SIG-M5 treated with dmso at 0.1 percent for 504 hours (cell line): ENCODE data around the gene SCFD2.

Experiments
- DNase-seq: peaks from one replicate; lab custom pipeline; 2025; ENCODE audit not compliant: unreplicated experiment; lab: John Stamatoyannopoulos, UW

SCFD2 gene

DNA sequence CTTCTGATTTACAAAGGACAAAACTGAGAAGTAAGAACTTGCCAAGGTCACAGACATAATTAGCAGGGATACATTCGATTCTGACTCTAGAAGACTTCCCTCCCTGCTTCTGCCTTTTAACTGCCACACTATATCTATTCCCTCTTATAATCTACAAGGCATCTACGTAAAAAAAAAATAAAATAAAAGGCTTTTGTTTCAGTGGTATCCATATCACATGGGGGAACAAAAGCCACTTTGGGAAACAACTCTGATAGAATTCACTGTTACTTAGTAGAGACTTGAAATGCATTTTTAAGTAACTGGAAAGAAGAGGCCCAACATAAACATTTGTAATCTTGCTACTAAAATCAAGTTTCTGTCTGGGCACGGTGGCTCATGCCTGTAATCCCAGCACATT is 247.2 kb downstream of the SCFD2 start:
- DNase-seq = no peak

DNA sequence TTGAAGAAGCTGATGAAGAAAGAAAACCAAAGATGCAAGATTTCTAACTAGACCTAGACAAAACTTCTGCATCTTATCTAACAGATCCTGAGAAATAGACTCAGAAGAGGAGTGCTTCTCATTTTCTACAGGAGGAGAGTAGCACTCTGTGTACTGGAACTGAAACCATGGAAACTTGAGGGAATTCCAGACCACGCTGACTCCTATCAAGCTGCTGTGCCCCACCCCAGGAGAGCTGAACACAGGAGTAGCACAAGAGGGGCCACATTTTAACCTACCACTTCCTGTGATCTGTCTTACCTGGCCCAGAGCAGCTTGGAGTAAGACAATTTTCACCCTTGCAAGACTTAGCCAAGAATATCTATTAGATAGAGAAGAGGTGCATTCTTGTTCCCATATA is 248.9 kb downstream of the SCFD2 start:
- DNase-seq = no peak

DNA sequence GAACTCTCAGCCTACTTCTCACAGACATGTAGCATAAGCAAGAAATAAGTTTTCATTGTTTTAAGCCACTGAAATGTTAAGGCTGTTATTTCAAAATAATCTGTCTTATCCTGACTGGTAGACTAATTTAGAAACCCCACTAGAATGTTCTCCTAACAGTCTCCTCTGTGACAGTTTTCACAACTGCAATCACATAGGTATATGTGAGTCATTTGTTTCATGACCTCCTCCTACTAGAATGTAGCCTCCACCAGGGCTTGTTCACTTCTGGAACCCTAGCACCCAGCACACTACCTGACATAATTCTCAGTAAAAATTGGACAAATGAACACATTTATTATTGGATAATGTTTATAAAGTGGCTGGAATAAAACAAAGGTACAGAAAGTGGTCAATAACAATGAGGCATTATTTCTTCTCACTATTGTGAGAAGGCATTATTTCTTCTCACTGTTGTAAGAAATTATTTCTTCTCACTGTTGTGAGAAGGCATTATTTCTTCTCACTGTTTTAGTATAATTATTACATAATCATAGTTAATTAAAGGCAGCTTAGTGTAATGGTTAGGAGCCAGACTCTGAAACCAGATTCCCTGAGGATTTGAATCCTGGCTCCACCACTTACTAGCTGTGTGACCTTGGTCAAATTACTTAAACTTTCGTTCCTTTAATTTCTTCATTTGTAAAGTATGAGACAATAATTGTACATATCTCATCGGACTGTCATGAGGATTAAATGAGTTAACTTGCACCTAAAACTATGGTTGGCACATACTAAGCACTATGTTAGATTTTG is 252.2 kb downstream of the SCFD2 start:
- no peak for DNase-seq

DNA sequence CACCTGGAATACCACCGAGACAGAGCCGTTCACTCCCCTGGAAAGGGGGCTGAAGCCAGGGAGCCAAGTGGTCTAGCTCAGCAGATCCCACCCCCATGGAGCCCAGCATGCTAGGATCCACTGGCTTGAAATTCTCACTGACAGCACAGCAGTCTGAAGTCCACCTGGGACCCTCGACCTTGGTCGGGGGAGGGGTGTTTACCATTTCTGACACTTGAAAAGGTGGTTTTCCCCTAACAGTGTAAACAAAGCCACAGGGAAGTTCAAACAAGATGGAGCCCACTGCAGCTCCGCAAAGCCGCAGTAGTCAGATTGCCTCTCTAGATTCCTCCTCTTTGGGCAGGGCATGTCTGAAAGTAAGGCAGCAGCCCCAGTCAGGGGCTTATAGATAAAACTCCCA is 260.5 kb downstream of the SCFD2 start:
- no peak for DNase-seq

DNA sequence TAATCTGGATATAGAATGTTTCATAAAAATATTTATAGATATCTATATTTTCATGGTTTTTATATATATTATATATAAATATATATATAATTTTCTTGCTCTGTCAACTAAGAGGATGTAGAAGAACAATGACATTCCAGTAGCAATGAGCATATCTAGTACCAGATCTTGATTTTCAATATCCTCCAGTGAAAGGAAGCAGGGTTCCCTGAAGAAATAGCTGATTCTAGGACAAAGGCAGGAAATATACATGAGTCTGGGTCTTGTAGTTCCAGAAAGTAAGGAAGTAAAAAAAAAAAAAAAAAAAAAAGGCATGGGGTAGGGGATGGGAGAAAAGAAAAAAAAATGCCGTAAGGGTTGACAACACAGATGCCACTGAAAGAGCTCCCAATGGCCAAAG is 262.4 kb downstream of the SCFD2 start:
- DNase-seq = no peak

DNA sequence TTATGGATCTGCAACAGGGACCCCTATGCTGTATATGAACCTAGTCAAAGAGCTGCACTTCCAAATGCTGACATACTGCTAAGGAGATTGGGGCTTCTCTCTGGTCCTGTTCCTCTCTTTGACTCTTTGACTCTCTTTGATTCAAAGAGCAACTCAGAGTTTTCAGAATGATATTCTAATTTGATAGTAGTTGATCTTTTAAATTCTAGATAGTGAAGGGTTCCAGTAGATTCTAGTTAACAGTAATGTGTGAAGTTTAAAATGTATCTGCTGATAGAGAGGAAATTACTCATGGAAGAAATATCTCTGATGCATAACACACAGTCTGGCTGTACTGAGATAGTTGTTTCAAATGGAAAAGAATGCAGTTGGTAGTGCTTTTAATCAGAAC is 264.7 kb downstream of the SCFD2 start:
- no peak for DNase-seq

DNA sequence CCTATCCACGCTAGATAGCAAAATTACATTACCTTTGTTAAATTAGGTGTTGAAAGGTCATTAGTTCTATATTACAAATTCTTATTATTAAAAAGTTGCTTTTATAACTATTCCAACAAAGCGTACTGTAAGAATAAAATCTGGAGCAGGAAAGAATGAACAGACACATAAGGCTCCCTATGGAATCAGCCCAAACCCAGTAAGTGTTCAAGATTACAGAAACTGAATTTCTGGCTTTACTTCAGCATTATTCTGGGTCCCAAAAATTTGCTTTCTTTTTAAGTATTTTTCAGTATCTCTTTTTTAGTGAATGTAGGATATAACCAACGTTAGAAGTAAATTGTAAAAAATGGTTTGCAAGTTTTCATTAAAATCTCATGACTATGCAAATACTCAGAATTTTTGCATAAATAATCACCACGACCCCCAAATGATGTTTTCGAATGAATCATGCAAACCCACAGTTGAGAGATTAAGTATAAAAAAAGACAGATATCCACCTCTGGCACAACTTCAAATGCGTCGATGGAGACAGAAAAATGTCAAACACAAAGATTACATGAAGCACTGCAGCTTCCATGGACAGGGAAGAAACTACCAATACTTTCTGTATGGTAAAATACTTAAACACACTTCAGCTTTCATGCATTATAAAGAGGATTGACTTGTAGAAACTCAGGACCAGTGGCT is 265.2 kb downstream of the SCFD2 start:
- DNase-seq = no peak

DNA sequence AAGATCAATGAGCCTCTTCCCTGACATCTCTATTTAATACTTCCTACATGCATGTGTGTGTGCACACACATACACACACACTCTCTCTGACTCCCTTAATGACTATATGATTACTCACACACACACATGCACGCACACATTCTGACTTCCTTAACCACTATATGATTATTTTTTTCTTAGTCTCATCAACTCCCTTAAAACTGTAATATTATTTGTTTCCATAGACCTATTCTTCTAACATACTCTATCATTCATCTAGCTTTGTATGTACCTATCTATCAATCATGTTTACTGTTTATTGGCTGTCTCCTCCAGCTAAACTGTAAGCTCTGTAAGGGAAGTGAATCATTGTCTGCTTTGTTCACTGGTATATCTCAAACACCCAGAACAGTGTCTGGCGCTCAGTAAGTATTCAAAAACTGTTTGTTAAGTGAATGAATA is 267.2 kb downstream of the SCFD2 start:
- no peak for DNase-seq

DNA sequence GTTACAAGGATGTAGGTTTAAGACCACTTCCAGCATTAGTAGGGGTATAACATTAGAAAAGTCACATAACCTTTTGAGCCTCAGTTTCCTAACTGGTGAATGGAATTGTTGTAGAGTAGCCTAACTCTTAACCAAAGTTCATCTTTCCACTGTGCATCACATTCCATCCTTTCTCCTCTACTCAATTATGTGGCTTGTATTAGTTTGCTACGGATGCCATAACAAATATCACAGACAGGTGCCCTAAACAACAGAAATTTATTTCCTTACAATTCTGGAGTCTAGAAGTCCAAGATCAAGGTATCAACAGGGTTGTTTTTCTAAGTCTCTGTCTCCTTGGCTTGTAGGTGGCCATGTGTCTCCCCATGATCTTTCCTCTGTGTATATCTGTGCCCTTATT is 271.8 kb downstream of the SCFD2 start:
- no peak for DNase-seq

DNA sequence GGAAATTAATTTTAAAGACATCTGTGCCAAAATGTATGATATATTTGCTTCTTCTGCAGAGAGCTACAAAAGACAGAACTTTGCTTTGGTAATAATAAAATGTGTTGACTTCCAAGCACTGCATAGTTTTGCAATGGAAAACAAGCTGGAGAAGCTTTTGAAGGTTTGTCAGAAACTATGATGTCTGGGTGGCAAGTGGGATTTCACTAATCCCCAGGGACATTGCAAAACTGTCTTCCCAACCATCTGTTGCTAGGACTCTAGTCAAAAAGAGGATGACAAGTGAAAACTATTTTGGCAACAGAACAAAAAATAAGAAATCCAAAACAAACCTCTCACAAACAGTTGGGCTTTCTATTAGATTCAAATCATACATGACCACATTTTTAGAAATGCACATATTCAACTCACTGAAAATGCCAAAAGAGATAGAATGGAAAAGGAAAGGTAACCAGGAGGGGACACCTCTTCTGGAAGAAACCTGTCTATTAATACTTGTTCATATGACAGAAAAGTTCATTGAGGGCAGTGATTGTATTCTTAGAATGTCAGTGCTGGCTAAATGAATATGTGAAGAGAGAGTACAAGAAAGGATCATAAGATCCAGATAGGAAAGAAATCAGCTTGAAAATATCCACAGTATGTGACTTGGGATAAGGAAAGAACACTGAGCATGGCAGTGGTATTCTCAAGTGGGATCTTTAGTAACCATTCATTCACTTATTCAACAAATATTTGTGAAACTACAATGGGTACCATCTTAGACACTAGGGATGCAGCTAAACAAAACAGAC is 275.7 kb downstream of the SCFD2 start:
- DNase-seq = no peak

DNA sequence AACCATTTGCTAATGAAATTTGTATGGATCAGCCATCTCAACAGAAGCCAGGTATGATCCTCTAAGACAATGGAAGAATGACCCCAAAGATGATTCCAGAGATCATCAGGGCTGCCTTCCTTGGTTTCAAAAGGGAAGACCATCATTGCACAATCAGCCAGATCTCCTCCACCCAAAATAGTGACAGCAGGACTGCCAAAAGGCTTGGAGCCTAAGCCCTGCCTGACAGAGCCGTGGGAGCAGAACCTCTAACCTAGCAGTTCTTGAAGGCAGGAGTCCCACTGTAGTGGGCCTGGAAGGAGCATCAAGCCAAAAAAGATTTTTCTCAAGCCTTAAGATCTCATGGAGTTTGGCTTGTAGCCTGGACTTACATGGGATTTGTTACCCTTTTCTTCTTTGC is 277.7 kb downstream of the SCFD2 start:
- no peak for DNase-seq

DNA sequence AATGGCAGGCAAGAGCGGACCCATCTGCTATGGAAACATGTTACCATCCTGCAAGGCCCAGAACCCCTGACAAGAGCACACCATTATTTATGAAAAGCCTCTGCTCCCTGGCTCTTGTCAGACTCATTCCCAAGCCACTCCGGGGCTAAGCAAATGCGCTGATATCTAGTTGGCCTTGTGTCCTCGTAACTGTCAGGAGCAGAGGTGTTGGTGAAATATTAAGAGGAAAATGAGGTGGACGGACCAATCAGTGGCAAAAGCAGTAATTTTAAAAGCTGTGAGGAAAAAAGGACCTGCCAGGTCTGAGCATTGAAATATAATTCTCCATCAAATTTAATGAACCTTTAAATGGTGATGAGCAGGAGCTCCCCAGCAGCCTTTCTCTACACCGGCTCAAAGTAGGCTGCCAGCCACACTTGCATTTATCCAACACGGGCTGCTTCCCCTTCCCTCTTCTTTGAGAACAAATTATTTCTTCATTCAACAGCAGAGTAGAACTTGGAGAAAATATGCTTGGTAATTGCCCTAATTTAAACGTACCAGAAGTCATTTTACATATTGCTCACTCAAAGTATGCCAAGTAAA is 289.4 kb downstream of the SCFD2 start:
- no peak for DNase-seq

DNA sequence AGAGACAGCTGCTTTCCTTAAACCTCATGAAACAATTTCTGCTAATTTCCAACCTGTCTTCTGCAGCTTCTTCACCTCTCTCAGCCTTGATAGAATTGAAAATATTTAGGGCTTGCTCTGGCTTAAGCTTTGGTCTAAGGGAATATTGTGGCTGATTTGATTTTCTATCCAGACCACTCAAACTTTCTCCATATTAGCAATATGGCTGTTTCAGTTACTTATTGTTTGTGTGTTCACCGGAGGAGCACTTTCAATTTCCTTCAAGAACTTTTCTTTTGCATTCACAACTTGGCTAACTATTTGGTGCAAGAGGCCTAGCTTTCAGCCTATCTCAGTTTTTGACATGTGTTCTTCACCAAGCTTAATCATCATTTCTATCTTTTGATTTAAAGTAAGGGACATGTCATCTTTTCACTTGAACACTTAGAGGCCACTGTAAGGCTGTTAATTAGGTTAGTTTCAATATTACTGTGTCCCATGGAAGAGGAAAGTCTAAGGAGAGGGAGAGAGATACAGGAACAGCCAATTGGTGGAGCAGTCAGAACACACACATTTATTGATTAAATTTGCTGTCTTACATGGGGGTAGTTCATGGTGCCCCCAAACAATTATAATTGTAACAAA is 290.6 kb downstream of the SCFD2 start:
- DNase-seq = no peak

DNA sequence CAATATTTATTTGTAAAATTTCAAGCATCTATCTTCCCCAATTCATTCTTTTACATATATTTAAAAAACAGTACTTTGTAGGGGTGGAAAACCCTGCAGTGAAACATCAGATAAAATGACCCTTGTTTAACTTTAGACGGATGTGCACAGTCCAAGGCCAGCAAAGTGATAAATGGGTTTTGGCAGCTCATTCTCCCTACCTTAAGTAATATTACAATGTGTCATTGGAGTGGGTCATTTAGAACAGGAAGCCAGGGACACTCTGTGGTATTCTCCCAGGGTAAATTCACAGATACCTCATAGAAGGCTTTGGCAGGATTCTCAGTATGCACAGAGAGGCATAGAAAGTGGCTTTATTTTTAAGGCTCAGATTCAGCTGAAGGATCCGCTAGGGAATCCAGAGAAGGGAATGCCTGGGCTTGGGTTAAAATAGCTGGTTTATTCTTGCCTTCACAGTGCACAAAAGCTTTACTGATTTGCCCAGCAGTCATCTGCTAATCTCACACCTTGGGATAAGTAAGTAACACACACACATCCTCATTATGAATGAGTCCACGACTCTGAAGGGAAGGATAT is 297.0 kb downstream of the SCFD2 start:
- DNase-seq = no peak

DNA sequence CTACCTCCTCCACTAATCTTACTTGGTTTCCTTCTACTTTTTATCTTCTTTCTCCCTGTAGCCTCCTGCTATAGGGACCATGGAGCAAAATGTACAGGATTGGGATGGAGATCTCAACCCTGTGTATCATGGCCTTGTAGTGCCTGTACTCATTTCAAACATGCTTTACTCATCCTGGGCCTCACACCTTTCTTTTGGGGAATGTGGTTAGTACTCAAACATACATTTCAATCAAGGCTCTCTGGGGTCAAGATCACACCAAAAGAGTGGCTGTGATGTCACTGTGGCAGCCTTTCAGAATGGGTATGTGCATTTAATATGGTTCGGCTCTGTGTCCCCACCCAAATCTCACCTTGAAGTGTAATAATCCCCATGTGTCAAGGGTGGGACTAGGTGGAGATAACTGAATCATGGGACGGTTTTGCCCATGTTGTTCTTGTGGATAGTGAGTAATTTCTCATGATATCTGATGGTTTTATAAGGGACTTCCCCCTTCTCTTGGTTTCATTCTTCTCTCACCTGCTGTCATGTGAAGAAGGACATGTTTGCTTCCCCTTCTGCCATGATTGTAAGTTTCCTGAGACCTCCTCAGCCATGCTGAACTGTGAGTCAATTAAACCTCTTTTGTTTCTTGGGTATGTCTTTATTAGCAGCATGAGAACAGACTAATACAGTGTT is 298.6 kb downstream of the SCFD2 start:
- no peak for DNase-seq

DNA sequence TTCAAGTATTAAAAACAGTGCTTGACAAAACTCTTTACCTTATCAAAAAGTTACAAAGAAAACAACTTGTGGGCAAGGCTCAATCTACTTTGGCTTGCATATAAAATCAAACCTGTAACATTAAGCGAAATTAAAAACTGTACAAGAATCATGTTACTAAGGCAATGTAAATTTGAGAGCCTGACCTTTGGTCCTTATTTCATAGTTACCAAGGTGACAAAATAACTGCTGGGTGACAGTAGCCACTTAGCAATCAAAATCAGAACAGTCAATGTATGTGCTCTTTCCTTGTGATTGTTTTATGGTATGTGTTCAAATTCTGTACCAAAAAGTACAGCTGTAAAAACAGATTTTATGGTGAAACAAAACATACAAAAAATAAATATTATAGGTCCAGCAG is 299.7 kb downstream of the SCFD2 start:
- DNase-seq = no peak

DNA sequence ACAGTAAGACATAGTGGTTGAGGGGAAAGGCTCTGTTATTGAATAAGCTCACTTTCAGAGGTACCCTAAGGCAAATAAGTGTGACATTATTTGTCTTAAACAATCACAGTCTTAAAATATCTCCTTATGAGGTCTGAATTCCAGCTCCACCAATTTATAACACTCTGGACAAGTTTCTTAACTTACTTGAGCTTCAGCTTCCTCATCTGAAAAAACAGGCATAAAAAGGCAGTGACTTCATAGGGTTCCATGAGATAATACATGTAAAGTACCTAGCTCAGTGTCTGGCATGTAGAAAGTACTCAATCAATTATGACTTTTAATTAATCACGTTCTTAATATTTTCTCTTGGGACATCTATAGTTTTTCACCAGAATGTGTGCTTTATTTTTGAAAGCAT is 301.3 kb downstream of the SCFD2 start:
- DNase-seq = no peak

DNA sequence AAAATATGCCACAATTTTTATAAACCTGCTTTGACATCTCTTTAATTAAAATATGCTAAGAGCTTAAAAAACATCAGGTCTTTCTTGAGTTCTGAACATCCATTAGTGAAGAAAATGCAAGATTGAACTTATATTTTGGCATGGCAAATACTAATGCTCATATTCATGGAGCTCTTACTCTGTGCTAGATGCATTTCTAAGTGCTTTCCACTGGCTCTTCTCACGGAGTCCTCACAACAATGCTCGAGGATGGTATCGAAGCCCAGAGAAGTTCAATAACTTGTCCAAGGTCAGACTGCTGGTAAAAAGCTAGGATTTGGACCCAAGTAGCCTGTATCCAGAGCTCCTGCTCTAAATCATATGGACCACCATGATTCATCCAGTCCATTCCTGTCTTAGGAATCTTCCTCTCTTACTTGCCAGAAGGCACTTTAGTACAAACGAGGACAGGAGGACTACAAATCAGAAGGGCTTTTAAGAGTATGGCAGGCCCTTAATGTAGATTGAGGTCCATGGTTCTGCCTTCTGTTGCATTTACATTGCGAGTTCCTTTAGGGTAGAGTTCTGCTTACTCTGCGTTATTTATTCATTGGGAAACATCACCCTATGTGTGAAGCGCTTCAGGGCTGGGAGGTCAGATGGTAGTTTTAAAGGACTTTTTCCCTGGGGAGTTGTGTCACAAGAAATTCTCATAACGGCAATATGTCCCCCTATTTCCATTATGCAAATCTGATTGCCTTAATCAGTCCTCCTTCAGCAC is 304.6 kb downstream of the SCFD2 start:
- DNase-seq = no peak

DNA sequence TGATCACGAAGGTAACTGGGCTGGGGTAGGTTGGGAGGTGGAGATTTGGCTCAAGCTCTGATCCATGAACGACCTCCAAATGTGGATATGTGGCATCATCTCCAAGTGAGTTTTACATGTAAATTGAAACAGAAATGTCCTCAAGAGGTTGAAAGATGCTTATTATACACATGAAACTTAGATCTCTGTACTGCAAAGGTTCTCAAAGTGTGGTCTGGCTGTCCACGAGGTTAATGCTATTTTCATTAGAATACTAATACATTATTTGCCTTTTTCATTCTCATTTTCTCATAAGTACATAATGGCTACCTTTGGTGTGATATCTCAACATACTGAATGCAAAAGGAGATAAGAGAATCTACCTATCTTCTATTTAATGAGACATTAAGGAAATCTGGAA is 305.6 kb downstream of the SCFD2 start:
- DNase-seq = no peak
